HEK293 (cell line): Measurements from ENCODE around the gene RABEP1.

Source experiments
- CTCF ChIA-PET: fragments of 350-600 bp; formaldehyde crosslinking; extraction: SDS; loops from one replicate; lab custom pipeline; 2021; ENCODE audit warnings: antibody characterized with exemption; lab: Yijun Ruan, JAX
- POLR2A ChIA-PET: fragments of 300-600 bp; formaldehyde crosslinking; extraction: SDS; loops from one replicate; lab custom pipeline; 2020; ENCODE audit warnings: antibody characterized with exemption, inconsistent platforms; lab: Yijun Ruan, JAX
- H3K27ac ChIP-seq: fragments of 200-500 bp; sonication (Bioruptor generic); 2 replicates; pipeline ENCODE4 v1.5.1; 2014; ENCODE audit warnings: low read depth, low read length, control low read depth, inconsistent platforms; ENCODE audit errors: extremely low read depth
- H3K36me3 ChIP-seq, 2 experiments: fragments of 200-500 bp in 1 of 2; sonication (Bioruptor generic) in 1 of 2; 1 replicate in 1 of 2; 2 replicates in 1 of 2; pipeline ENCODE4 v1.5.1; 2014 to 2017; ENCODE audit warnings: inconsistent platforms in 2 of 2, low read length in 2 of 2; ENCODE audit not compliant: control insufficient read depth in 2 of 2, insufficient read depth in 1 of 2
- H3K4me1 ChIP-seq: fragments of 200-500 bp; sonication (Bioruptor generic); 2 replicates; pipeline ENCODE4 v1.5.1; 2014; ENCODE audit warnings: mild to moderate bottlenecking, low read length, inconsistent platforms; ENCODE audit not compliant: control insufficient read depth, insufficient read depth
- H3K4me3 ChIP-seq: 2 replicates; pipeline ENCODE4 v1.5.1; 2011; ENCODE audit warnings: low read depth, mild to moderate bottlenecking, control low read depth, low read length, moderate library complexity
- H3K9me3 ChIP-seq: fragments of 200-500 bp; sonication (Bioruptor generic); 2 replicates; pipeline ENCODE4 v1.5.1; 2014; ENCODE audit warnings: low read depth, low read length, inconsistent platforms; ENCODE audit not compliant: control insufficient read depth, insufficient read depth
- KLF10 ChIP-seq: fragments of 450-650 bp; IDR thresholded peaks from 2 replicates; pipeline ENCODE4 v1.5.1; 2018; ENCODE audit warnings: missing biosample characterization, mild to moderate bottlenecking, missing genetic modification characterization
- SALL2 ChIP-seq: fragments of 450-650 bp; formaldehyde crosslinking; IDR thresholded peaks from 2 replicates; pipeline ENCODE4 v1.5.0; 2017; ENCODE audit warnings: missing biosample characterization, mild to moderate bottlenecking, missing genetic modification characterization, borderline replicate concordance
- SCRT1 ChIP-seq: fragments of 450-650 bp; formaldehyde crosslinking; IDR thresholded peaks from 2 replicates; pipeline ENCODE4 v1.5.1; 2016; ENCODE audit warnings: missing biosample characterization, missing genetic modification characterization, borderline replicate concordance
- ZBTB1 ChIP-seq: fragments of 450-650 bp; formaldehyde crosslinking; IDR thresholded peaks from 2 replicates; pipeline ENCODE4 v1.5.1; 2016; ENCODE audit warnings: missing biosample characterization, missing genetic modification characterization
- ZEB2 ChIP-seq: fragments of 450-650 bp; formaldehyde crosslinking; IDR thresholded peaks from 2 replicates; pipeline ENCODE4 v1.5.1; 2016; ENCODE audit warnings: missing biosample characterization, missing genetic modification characterization
- ZNF146 ChIP-seq: fragments of 450-650 bp; formaldehyde crosslinking; IDR thresholded peaks from 2 replicates; pipeline ENCODE4 v1.5.1; 2016; ENCODE audit warnings: missing biosample characterization, missing genetic modification characterization
- ZNF174 ChIP-seq: fragments of 450-650 bp; formaldehyde crosslinking; IDR thresholded peaks from 2 replicates; pipeline ENCODE4 v1.5.0; 2017; ENCODE audit warnings: missing biosample characterization, mild to moderate bottlenecking, missing genetic modification characterization
- ZNF202 ChIP-seq: fragments of 450-650 bp; formaldehyde crosslinking; IDR thresholded peaks from 2 replicates; pipeline ENCODE4 v1.5.1; 2016; ENCODE audit warnings: missing biosample characterization, missing genetic modification characterization, borderline replicate concordance
- ZNF24 ChIP-seq: fragments of 450-650 bp; formaldehyde crosslinking; IDR thresholded peaks from 2 replicates; pipeline ENCODE4 v1.5.1; 2016; ENCODE audit warnings: missing biosample characterization, missing genetic modification characterization
- ZNF266 ChIP-seq: fragments of 450-650 bp; formaldehyde crosslinking; IDR thresholded peaks from 2 replicates; pipeline ENCODE4 v1.5.1; 2016; ENCODE audit warnings: missing biosample characterization, missing genetic modification characterization, low read depth
- ZNF324 ChIP-seq: fragments of 450-650 bp; formaldehyde crosslinking; IDR thresholded peaks from 2 replicates; pipeline ENCODE4 v1.5.1; 2016; ENCODE audit warnings: missing biosample characterization, missing genetic modification characterization
- ZNF350 ChIP-seq: fragments of 450-650 bp; formaldehyde crosslinking; IDR thresholded peaks from 2 replicates; pipeline ENCODE4 v1.5.0; 2017; ENCODE audit warnings: missing biosample characterization, mild to moderate bottlenecking, missing genetic modification characterization
- ZNF366 ChIP-seq: fragments of 450-650 bp; formaldehyde crosslinking; conservative IDR thresholded peaks from 2 replicates; pipeline ENCODE4 v1.5.1; 2016; ENCODE audit warnings: missing biosample characterization, missing genetic modification characterization
- ZNF530 ChIP-seq: fragments of 450-650 bp; formaldehyde crosslinking; IDR thresholded peaks from 2 replicates; pipeline ENCODE4 v1.5.1; 2016; ENCODE audit warnings: low read depth, missing biosample characterization, missing genetic modification characterization
- ZNF571 ChIP-seq: fragments of 450-650 bp; formaldehyde crosslinking; IDR thresholded peaks from 2 replicates; pipeline ENCODE4 v1.5.0; 2017; ENCODE audit warnings: missing biosample characterization, missing genetic modification characterization
- ZNF600 ChIP-seq: fragments of 450-650 bp; formaldehyde crosslinking; IDR thresholded peaks from 2 replicates; pipeline ENCODE4 v1.5.1; 2016; ENCODE audit warnings: missing biosample characterization, missing genetic modification characterization
- ZNF623 ChIP-seq: fragments of 450-650 bp; formaldehyde crosslinking; IDR thresholded peaks from 2 replicates; pipeline ENCODE4 v1.5.1; 2016; ENCODE audit warnings: missing biosample characterization, missing genetic modification characterization
- ZNF660 ChIP-seq: fragments of 450-650 bp; IDR thresholded peaks from 2 replicates; pipeline ENCODE4 v1.5.1; 2018; ENCODE audit warnings: missing biosample characterization, mild to moderate bottlenecking, missing genetic modification characterization
- ZNF777 ChIP-seq: fragments of 450-650 bp; formaldehyde crosslinking; IDR thresholded peaks from 2 replicates; pipeline ENCODE4 v1.5.1; 2017; ENCODE audit warnings: missing biosample characterization, missing genetic modification characterization, borderline replicate concordance
- ZSCAN16 ChIP-seq: fragments of 450-650 bp; formaldehyde crosslinking; IDR thresholded peaks from 2 replicates; pipeline ENCODE4 v1.5.1; 2016; ENCODE audit warnings: missing biosample characterization, missing genetic modification characterization
- ZSCAN23 ChIP-seq: fragments of 450-650 bp; formaldehyde crosslinking; IDR thresholded peaks from 2 replicates; pipeline ENCODE4 v1.5.1; 2016; ENCODE audit warnings: missing biosample characterization, missing genetic modification characterization
- TF ChIP-seq, protein P1 (sequence below): fragments of 450-650 bp; formaldehyde crosslinking; IDR thresholded peaks from 2 replicates; pipeline ENCODE4 v1.5.1; 2016; ENCODE audit warnings: missing biosample characterization, missing genetic modification characterization
- TF ChIP-seq, protein P2 (sequence below): fragments of 450-650 bp; formaldehyde crosslinking; IDR thresholded peaks from 2 replicates; pipeline ENCODE4 v1.5.1; 2016; ENCODE audit warnings: missing biosample characterization, missing genetic modification characterization

Gene RABEP1

DNA sequence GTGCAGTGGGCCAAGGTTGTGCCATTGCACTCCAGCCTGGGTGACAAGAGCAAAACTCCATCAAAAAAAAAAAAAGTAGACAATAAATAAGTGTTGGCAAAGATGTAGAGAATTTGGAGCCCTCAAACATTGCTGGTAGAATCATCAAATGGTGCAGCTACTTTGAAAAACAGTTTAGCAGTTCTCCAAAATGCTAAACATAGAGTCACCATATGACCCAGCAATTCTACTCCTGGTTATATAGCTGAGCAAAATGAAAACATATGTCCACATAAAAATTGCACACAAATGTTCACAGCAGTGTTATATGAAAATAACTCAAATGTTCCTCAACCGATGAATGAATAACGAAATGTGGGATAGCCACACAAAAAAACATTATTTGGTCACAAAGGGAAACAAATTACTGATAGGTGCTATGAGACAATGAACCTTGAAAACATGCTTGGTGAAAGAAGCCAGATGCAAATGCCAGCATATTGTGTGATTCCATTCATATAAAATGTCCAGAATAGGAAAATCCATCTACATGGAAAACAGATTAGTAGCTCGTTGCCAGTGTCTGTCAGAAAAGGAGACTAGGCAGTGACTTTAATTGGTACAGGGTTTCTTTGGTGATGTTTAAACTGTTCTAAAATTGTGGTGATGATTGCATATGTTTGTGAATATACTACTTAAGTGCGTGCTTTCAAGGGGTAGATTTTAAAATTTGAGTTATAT is 12.7 kb upstream of the RABEP1 start:
- H3K4me3 ChIP-seq = no peak overlapping the region
- no peak overlapping the region for H3K27ac ChIP-seq
- ChIA-PET POLR2A (no interaction called here), CTCF (interaction anchor here (1.8 kb wide), 1 partner anchor 15 kb away, joined by 5 read pairs; no protein-coding TSS in a partner anchor)
- no peaks in the 10 kb centered on the region for H3K4me1 ChIP-seq
- TF ChIP-seq ZSCAN16 (tag by site-specific recombination) (no peak), ZEB2 (no peak), ZNF266 (no peak), ZNF174 (tag by site-specific recombination) (no peak), ZNF324 (no peak), ZNF660 (no peak), SCRT1 (tag by site-specific recombination) (no peak), ZNF24 (tag by site-specific recombination) (no peak), ZNF202 (tag by site-specific recombination) (no peak), ZNF777 (tag by site-specific recombination) (no peak), ZNF600 (tag by site-specific recombination) (no peak), ZBTB1 (no peak), ZNF350 (tag by site-specific recombination) (no peak), ZSCAN23 (no peak), ZNF366 (no peak)
- TF ChIP-seq, protein P1, sequence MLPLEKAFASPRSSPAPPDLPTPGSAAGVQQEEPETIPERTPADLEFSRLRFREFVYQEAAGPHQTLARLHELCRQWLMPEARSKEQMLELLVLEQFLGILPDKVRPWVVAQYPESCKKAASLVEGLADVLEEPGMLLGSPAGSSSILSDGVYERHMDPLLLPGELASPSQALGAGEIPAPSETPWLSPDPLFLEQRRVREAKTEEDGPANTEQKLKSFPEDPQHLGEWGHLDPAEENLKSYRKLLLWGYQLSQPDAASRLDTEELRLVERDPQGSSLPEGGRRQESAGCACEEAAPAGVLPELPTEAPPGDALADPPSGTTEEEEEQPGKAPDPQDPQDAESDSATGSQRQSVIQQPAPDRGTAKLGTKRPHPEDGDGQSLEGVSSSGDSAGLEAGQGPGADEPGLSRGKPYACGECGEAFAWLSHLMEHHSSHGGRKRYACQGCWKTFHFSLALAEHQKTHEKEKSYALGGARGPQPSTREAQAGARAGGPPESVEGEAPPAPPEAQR (tag by site-specific recombination) = no peak
- H3K9me3 ChIP-seq = no peaks in the 10 kb centered on the region
- H3K36me3 ChIP-seq = no peaks in the 10 kb centered on the region

DNA sequence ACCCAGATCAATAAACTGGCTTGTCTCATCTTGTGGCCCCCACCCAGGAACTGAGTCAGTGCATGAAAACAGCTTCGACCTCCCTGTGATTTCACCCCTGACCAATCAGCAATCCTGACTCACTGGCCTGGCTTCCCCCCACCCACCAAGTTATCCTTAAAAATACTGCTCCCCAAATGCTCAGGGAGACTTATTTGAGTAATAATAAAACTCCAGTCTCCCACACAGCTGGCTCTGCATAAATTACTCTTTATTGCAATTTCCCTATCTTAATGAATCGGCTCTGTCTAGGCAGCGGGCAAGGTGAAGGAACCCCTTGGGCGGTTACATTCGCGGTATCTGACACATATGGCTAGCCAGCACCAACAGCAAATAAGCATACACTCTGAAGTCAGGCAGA is 9.8 kb upstream of the RABEP1 start:
- H3K4me3 ChIP-seq = no peak overlapping the region
- POLR2A ChIA-PET = interaction anchor here (1.2 kb wide), 2 partner anchors 9 to 10 kb away, joined by 3 read pairs; partner anchors contain the start of gene RABEP1
- CTCF ChIA-PET = interaction anchor here (0.9 to 1.2 kb wide), 3 partner anchors 9 to 33 kb away, joined by 3 to 7 read pairs (median 4); partner anchors contain the start of gene RABEP1
- no peaks in the 10 kb centered on the region for H3K9me3 ChIP-seq
- TF ChIP-seq ZNF530 = no peak
- no peak for TF ChIP-seq ZNF571
- TF ChIP-seq ZNF146 (tag by site-specific recombination) = no peak
- TF ChIP-seq, protein P2, sequence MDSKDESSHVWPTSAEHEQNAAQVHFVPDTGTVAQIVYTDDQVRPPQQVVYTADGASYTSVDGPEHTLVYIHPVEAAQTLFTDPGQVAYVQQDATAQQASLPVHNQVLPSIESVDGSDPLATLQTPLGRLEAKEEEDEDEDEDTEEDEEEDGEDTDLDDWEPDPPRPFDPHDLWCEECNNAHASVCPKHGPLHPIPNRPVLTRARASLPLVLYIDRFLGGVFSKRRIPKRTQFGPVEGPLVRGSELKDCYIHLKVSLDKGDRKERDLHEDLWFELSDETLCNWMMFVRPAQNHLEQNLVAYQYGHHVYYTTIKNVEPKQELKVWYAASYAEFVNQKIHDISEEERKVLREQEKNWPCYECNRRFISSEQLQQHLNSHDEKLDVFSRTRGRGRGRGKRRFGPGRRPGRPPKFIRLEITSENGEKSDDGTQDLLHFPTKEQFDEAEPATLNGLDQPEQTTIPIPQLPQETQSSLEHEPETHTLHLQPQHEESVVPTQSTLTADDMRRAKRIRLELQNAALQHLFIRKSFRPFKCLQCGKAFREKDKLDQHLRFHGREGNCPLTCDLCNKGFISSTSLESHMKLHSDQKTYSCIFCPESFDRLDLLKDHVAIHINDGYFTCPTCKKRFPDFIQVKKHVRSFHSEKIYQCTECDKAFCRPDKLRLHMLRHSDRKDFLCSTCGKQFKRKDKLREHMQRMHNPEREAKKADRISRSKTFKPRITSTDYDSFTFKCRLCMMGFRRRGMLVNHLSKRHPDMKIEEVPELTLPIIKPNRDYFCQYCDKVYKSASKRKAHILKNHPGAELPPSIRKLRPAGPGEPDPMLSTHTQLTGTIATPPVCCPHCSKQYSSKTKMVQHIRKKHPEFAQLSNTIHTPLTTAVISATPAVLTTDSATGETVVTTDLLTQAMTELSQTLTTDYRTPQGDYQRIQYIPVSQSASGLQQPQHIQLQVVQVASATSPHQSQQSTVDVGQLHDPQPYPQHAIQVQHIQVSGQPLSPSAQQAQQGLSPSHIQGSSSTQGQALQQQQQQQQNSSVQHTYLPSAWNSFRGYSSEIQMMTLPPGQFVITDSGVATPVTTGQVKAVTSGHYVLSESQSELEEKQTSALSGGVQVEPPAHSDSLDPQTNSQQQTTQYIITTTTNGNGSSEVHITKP = no peak
- no peak for TF ChIP-seq SALL2 (tag by site-specific recombination)
- no peak for TF ChIP-seq ZNF324
- TF ChIP-seq KLF10 = no peak
- TF ChIP-seq, protein P1 (tag by site-specific recombination) = no peak
- no peak for TF ChIP-seq ZNF623
- TF ChIP-seq ZSCAN23 = no peak
- peaks cover 3% of the 10 kb centered on the region; the same call in 1 of the 2 replicates for H3K4me1 ChIP-seq
- H3K36me3 ChIP-seq = no peaks in the 10 kb centered on the region
- H3K27ac ChIP-seq = no peak overlapping the region
